ENCODE data around the gene SDCCAG8.

DNA sequence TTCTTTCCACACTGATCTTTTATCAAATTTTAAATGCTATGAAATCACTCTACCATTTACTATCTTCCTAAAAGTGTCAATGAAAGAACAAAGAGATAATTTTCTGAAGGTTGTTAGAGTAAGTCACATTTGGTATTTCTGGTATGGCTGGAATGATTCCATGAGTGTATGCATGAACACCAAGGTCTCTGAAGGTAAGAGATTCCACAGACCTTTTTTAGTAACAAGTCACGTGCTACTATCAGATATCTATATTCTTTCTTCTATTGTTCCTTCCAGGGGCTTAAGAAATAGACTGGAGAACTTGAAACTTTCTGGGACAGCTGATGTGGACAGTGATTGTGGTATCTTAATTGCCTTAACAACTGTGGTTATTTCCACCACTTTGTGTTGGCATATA lies 265.0 kb downstream of the SDCCAG8 start:
- no peak for TF ChIP-seq ZNF274 (IDR thresholded peaks at IDR 0.05; ENCODE audit: low read length)
- TF ChIP-seq ZNF274 (tag by site-specific recombination; IDR thresholded peaks at IDR 0.05; ENCODE audit: borderline replicate concordance) = no peak
- TF ChIP-seq, protein P1, sequence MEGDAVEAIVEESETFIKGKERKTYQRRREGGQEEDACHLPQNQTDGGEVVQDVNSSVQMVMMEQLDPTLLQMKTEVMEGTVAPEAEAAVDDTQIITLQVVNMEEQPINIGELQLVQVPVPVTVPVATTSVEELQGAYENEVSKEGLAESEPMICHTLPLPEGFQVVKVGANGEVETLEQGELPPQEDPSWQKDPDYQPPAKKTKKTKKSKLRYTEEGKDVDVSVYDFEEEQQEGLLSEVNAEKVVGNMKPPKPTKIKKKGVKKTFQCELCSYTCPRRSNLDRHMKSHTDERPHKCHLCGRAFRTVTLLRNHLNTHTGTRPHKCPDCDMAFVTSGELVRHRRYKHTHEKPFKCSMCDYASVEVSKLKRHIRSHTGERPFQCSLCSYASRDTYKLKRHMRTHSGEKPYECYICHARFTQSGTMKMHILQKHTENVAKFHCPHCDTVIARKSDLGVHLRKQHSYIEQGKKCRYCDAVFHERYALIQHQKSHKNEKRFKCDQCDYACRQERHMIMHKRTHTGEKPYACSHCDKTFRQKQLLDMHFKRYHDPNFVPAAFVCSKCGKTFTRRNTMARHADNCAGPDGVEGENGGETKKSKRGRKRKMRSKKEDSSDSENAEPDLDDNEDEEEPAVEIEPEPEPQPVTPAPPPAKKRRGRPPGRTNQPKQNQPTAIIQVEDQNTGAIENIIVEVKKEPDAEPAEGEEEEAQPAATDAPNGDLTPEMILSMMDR (tag by site-specific recombination; IDR thresholded peaks at IDR 0.05) = no peak
- TF ChIP-seq KLF9 (tag by site-specific recombination; IDR thresholded peaks at IDR 0.05; ENCODE audit: low read depth) = no peak
- TF ChIP-seq ZNF629 (tag by site-specific recombination; IDR thresholded peaks at IDR 0.05) = no peak

Data from HEK293 (cell line).